A549 (cell line): Measurements from ENCODE around the gene EVA1C.

Experiments
- FOSB ChIP-seq: fragments of 250-450 bp; sonication (Bioruptor Pico); IDR thresholded peaks from 2 replicates; pipeline ENCODE4 v1.5.0; 2020; ENCODE audit warnings: mild to moderate bottlenecking, moderate library complexity
- TF ChIP-seq, protein P1 (sequence below): IDR thresholded peaks from 2 replicates; pipeline ENCODE4 v1.6.1; 2012

DNA sequence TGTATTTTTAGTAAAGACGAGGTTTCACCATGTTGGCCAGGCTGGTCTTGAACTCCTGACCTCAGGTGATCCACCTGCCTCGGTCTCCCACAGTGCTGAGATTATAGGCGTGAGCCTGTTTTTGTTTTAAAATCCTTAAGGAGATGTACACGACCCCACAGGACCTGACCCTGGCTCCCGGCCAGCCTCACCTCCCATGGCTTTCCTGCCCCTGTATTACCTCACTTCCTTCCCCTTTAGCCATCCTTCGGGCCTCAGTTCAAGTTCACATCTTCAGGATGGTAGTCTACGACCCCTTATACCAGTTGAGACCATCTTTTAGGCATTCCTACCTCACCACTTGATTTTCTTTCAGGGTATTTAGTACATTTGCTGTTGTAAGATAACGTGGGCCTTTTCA lies 136.5 kb downstream of the EVA1C start:
- no peak for TF ChIP-seq FOSB
- TF ChIP-seq, protein P1, sequence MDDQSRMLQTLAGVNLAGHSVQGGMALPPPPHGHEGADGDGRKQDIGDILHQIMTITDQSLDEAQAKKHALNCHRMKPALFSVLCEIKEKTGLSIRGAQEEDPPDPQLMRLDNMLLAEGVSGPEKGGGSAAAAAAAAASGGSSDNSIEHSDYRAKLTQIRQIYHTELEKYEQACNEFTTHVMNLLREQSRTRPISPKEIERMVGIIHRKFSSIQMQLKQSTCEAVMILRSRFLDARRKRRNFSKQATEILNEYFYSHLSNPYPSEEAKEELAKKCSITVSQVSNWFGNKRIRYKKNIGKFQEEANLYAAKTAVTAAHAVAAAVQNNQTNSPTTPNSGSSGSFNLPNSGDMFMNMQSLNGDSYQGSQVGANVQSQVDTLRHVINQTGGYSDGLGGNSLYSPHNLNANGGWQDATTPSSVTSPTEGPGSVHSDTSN = no peak
